ELF-1 (cell line): Measurements from ENCODE around the gene PASD1.

Experiments
- DNase-seq: peaks from one replicate; pipeline ENCODE4 v3.0.0-alpha.2; 2016; ENCODE audit warnings: low read depth, low spot score

The PASD1 gene

DNA sequence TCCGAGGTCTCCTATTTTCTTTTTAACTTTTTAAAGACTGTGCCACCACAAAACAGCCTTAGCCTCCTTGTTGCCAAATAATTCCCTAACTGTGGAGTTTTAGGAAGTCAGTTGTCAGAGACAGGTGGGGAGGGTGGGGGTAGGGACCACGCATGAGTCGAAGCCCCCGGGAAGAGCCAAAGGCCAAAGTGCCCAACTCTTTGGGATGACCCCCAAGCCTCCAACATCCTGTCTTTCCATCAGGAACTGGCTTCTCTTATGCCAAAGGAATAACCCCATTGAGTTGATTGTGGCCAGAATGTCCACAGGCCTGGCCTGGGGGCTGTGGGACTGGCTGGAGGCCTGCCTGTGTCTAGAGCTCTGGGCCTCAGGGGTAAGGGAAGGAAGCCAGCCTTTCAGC is 137.6 kb downstream of the PASD1 start:
- DNase-seq, result no peak

DNA sequence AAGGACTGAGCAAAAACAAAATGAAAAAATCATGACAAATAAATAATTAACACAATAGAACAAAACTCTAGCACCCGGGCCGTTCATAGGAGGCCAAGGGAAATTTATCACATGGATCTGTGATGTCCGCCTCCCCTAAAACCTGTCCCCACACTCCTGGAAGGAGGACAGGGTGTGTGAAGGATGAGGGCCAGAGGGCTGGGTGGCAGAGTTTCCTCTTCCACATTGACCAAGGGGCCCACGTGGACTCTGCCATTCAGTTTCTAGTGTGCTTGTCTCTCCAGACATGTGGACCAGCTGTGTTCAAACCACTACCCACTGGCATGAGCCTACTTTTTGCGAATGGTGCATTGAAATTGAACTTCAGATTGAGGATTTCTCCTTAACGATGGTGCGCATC is 138.1 kb downstream of the PASD1 start:
- no peak for DNase-seq

DNA sequence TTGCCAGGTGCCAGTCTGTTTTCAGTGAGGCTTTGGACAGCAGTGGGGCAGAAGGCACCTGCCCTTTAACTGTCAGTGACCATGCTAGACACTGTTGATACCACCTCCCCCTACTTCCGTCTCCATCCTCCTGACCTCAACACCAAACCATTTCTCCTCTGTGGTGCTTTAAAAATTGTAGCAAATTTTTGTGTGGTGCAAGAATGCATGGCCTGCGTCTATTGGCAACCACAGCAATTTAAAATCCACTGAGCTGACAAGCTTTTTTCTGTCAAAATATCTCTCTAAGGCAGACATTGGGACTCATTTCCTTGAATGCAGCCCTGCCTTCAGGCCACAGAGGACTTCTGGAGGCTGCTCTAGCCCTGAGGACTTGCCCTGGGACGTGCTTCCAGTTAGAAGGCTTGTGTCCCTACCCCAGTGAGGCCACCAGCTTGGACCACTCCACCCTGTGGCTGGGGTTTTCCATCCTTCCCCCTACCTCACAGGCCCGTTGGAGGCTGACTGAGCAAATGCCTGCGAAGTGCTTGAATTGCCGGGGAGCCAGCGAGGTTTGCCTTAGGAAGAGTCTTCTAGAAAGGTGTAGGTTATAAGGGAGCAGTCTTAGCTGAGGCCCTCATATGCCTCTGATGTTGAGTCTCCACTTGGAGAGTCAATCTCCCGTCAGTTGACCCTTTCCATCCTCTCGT is 138.7 kb downstream of the PASD1 start:
- DNase-seq, result no peak

DNA sequence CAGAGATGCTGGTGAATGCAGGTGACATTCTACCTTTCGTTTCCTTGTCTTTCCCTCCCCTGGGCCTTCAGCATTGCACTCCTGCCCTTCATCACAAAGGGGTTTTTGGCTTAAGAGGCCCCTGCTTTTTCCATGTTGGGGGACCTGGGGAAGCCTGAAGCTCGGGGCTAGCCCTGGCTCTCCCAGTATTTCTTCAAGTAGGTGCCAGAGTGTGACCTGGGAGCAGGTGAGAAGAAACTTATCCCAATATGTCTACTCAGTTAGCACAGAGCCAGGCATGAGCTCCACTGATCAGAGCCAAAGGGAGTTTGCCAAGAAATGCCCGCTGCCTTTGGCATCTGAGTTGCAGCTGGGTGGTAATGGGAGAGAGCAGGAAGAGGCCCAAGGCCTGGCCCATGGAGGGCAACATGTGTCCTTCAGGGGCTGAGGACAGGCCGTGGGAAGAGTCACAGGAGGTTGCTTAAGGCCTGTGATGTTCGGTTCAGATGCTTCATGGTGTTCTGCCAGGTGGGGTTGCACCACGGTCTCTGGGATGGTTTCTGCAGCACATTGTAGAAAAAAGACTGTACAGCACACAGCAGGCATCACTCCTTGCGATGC is 139.4 kb downstream of the PASD1 start:
- DNase-seq, result no peak

DNA sequence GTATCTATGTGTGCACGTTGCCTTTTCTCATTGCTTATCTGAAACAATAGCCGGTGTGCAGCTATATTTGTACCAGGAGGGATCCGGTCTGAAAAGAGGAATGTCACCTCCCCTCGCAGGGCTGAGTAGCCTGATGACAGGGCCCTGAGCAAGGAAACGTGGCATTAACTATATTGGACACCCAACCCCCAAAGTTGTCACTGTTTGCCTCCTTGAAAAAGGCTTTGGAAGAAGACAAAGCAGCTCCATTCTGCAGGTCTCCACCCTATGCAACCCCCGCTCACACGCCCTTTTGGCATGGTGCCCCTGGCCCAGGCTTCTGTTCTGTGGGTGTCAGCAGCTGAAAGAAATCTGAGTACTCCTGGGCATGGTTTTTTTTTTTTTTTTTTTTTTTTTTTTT is 140.0 kb downstream of the PASD1 start:
- DNase-seq, result no peak

DNA sequence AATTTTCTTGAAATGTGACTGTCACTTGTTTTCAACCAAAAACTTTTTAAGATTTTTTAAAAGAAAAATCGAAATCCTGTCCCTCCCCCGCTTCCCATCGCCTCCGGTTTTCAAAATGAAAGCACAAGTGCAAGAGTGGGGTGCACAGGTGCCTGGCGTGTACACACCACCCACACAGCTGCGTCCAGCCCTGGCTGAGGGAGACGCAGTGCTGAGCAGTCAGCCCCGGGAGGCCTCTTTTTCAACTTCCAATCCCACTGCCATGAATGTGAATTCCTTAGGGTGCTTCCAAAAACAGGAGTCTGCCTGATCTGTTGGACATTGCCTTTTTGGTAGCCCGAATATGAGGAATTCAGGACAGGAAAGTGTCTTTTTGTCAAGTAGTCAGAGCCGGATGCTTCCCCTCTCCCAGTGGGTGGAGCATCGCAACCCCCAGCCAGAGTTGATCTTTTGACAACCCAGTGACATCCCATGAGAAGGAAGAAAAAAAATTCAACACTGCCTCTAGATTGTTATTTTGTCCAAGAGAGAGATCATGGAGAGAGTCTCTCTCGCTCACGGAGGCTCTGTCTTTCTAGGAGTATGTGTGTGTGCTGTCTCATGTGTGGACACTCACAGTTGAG is 140.7 kb downstream of the PASD1 start:
- DNase-seq, result no peak

DNA sequence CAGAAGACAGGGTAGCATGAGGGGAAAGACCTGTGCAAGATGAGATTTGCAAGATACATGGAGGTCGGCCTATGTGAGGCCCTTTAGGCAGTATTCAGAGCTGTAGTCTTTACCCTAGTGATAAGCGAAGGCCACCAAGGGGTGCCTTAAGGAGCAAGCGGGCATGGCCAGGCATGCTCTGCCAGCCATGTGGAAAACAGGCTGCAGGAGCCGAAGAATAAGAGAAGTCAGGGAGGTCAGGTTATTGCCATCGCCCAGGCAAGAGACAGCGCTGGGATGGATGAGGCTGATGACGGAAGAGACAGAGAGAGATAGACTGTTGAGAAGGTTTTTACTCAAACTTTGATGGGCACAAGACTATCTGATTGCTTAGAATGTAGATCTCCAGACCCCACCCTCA is 145.3 kb downstream of the PASD1 start:
- no peak for DNase-seq

DNA sequence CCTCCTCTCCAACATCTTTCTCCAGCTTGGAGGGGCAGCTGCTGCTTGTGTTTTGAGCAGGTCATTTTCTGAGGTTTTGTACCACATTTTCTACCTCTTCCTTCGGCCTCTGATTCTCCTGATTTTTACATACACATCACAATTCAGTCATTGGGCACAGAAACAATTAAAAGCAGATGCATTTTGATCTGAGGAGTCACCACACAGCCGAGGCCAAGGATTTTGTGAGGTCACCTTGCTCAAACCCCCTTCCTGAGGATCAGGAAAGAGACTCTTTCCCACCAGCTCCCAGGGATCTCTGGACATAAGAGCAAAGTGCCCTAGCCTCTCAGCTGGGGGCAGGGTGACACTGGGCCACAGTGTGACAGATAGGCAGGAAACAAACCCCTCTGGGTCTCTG is 147.0 kb downstream of the PASD1 start:
- no peak for DNase-seq

DNA sequence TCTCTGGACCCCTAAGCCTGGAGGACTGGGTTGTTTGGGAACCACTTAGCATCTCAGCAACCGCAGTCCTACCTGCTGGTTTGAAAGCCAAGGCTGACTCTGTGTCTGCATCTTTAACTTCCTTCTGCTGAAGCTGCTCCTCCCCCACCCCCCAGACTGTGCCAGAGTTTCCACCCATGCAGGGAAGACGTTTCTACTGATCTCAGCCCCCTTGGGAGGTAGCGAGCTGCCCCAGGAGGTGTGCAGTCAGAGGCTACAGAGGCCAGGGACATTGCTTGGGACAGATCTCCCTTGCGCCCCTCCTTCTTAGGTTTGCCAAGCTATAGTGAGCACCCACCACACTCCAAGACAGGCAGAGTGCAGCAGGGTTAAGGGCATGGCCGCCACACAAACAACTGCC is 147.7 kb downstream of the PASD1 start:
- DNase-seq, result no peak

DNA sequence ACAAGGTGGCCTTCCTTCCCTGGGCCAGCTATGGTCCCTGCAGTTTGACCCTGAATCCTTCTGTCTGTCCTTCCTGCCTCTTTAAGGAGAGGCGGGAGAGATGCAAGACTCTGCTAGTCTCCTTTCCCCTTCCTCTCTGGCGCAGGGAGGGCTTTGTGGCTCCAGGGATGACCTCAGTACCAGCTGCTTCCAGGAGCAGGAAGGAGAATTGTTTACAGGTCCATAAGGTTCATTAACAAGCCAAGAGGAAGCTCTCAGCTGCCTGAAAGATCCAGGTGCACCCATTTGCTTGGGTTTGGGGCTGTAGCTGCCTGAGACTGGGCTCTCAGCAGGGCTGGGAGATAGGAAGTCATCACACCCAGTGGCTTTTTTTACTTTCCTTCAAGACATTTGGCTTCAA is 148.3 kb downstream of the PASD1 start:
- DNase-seq, result no peak

DNA sequence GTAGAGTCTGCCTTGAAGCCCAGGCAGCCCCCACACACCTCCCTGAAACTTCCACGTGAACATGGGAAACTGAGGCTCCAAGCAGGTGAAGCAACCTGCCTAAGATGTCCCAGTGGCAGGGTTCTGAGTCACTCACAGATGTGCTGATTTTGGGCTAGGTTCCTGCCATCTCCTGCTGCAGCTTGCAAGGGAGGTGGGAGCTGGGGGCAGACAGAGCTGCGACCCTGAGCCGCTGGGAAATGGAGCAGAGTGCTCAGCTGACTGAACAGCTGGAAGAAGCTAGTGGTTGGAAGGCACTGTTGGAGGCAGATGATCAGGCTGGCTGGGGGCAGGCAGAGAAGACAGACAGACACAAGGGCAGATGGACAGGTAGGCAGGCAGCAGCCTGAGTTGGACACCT is 148.8 kb downstream of the PASD1 start:
- DNase-seq, result no peak

DNA sequence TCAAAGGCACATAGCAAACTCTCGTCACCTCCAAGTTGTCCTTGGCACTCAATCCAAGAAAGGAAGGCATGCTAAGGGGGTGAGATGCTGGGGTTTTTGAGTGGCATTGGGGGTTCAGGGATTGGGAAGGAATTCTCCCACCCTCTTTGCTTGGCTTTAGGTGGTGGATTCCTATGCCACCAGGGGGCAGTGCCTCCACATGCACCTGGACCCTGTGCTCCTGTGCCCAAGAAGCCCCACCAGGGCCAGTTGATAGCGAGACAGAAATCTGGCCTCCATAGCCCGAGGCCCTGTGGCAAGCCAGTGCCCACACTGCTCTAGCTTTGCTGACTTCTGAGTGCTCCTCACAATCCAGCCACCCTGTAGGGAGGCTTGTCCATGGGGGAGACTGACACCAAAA is 150.4 kb downstream of the PASD1 start:
- peak; percentile 74 for DNase-seq

DNA sequence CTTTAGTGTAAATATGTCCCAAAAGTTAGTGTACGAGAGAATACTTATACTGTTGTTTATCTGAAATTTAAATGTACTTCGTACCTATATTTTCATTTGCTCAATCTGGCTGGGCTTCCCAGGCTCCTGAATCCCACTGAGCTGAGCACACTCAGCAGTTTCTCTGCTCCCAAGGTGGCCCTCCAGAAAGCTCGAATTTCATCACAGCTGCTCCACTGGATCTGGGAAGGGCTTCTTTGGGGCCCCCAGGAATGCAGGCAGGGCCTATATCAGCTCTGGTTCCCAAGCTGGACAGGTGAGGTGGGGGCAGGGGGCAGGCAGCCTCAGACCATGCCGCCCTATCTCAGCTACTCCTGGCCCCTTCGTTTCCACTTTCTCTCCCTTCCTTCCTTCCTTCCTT is 150.9 kb downstream of the PASD1 start:
- DNase-seq, result peak; percentile 34

DNA sequence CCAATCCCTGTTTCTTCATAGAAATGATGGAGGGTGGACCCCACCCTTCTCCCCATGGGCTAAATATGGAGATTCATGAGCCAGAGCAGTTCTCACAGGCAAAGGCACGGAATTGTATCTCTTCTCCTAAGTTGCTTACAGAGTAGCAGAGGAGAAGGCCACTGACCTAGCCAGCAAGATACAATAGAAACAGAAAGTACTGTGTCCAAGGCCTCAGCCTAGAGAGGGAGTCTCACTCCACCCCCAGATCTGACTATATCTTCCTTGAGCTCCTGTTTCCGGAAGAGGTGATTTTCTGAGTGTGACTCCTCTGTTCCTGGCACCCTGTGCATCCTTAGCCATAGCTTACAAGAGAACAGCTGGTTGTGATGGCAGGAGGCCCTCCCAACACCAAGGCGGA is 152.3 kb downstream of the PASD1 start, which contains the start of gene FATE1:
Gene FATE1, plus strand, starts transcription at position 284 of the 400 bp plus-strand sequence. Its CDS starts 85 bp downstream, at position 369.
- DNase-seq, result no peak

DNA sequence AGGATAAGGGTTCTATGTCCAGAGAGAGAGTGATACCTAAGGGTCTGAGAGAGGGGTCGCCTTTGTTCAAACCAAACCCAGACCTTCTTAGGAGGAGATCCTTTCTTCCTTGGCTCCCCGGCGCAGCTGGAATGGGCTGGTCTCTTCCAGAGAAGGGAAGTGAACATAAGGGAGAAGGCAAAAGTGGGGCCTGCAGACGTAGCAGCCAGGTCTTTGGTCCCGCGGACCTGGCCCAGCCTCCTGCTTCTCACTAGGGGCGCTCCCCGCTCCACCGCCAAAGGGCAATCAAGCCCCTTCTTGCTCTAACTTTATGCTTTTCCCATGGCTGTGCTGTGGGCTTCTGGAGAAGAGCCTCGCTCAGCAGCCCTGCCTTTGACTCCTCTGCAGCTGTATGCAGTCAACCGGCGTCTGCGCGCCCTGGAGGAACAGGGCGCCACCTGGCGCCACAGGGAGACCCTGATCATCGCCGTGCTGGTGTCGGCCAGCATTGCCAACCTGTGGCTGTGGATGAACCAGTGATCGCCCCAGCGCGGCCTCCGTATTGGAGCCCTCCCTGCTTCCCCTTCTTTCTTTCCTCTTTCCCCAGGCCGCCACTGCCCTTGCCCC is 158.9 kb downstream of the PASD1 start:
- peak; percentile 91 for DNase-seq

DNA sequence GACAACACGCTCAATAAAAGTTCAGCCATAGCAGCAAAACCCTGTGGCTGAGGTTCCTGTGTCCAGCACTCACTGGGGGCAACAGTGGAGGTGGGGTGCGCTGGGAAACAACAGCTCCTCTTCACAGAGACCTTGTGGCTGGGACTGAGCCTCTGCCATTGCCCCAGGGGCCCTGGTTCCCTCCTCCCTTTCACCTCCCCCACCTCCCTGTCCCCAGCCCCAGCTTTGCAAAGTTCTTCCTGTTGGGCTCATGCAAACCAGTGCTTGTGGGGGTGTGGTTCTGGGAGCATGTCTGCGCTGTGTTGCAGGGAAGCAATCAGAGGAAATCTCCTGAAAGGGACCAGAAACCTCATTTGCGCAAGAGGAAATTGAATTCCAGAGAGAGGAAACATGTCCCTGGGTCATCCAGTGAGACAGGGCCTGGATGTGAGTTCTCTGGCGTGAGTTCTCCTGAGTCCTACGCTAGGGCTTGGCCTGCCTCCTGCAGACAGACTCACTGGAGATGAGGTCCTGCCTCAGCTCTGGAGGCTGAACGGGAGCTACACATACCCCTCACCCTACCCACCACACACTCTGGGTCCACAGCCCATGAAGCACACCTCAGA is 159.8 kb downstream of the PASD1 start:
- DNase-seq, result peak; percentile 41

DNA sequence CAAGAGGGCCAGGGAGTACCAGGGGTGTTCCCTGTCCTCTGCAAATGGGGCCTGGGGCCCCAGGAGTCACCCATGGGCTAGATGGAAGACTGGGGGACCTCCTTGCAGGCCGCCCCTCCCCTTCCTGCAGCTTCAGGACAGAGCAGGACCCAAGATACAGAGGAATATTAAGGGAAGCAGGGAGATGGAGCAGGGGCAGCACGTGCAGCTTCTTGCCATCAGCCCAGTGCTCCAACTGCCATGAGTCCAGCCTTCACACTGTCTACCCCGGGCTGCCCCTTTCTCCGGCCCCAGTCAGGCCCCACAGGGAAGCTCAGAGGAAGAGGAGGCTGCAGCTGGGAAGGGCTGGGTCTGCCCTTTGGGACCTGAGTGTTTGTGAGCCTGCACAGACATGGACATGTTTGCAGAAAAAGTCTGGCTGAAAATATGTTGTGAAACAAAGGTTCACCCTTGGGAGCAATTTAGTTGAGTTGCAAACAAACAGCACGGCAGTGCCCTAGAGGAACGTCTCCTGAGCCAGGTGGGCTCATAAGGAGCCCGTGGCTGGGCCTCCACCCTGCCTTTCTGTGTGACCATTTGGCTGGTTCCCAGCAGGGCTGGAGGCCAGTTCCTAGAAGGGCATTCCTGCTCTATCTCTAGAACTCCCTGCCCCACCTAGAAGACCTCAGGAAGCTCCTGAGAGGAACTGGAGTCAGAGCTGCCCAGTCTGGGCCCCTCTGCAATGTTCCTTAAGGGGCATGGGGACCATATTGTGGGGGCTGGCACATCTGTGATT is 161.3 kb downstream of the PASD1 start:
- DNase-seq, result no peak

DNA sequence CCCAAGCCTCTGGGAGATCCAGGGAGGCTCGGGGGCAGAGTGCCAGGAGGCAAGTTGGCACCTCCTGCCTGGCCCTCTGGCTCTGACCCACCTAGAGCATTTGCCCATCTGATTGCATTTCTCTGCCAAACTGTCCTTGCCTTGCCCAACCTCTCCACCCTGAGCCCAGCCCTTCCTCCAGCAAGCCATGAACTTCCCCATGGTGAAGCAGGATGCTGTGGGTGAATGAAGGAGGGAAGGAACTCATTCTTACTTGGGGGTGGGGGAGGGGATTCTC is 161.8 kb downstream of the PASD1 start:
- DNase-seq, result no peak
